ENCODE measurements around the gene TRIM26.

TRIM26 gene

GRCh38 chr6:30163090-30163917 is 49.9 kb downstream of the TRIM26 start, which contains the start of gene TRIM15:
Gene TRIM15, plus strand, starts transcription at chr6:30163546. Its CDS starts 139 bp downstream, at chr6:30163685.
- TF ChIP-seq ZNF70 (CRISPR knock-in tag; IDR thresholded peaks at IDR 0.05) (no peak), OSR1 (CRISPR knock-in tag; IDR thresholded peaks at IDR 0.05) (no peak), PPARA (CRISPR knock-in tag; IDR thresholded peaks at IDR 0.05; ENCODE audit: borderline replicate concordance) (no peak), ZFP3 (CRISPR knock-in tag; IDR thresholded peaks at IDR 0.05) (no peak), ARNTL (CRISPR knock-in tag; IDR thresholded peaks at IDR 0.05; ENCODE audit: borderline replicate concordance, low read depth) (no peak), TOX (CRISPR knock-in tag; IDR thresholded peaks at IDR 0.05; ENCODE audit: borderline replicate concordance) (no peak), ZNF565 (CRISPR knock-in tag; conservative IDR thresholded peaks at IDR 0.05; ENCODE audit: low read depth) (no peak), ISL1 (CRISPR knock-in tag; IDR thresholded peaks at IDR 0.05) (no peak)
- ATAC-seq = peak; percentile 54

DNA sequence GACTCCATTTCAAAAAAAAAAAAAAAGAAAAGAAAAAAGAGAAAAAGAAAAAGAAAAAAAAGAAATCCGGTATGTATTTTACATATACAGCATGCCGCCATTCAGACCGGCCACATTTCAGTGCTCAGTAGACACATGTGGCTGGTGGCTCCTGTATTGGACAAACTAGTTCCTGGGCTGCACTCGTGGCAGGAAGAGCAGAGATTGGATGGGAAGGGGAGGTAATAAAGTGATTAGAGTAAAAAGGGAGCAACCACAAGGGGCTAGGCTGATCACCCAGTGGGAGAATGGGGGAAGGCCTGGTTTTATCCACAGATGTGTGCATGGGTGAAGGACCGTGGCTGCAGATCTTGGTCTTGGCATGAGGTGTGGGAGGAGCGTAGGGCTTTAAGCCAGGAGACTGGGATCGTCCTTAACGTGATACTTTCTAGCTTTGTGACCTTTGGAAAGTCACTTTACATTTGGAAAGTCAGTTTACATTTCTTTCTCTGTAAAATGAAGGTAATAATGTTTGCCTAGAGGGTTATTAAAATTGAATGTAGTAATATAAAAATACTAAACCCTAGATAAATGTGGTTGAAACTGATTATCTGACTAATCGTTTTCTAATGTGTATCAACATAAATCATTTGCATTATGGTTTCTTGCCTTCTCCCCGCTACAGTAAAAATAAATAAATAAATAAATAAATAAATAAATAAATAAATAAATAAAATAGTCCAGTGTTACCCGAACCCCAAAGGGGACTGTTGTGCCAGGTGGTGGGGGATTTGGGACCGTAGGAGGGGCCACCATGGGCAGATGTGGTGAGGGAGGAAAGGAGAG is 50.7 kb downstream of the TRIM26 start:
- no peak for TF ChIP-seq ZNF8 (CRISPR knock-in tag; IDR thresholded peaks at IDR 0.05)
- TF ChIP-seq GLIS3 (CRISPR knock-in tag; IDR thresholded peaks at IDR 0.05) = no peak
- TF ChIP-seq ESRRG (CRISPR knock-in tag; IDR thresholded peaks at IDR 0.05) = no peak
- no peak for TF ChIP-seq SNAI2 (CRISPR knock-in tag; IDR thresholded peaks at IDR 0.05)
- no peak for TF ChIP-seq ZNF565 (CRISPR knock-in tag; conservative IDR thresholded peaks at IDR 0.05; ENCODE audit: low read depth)
- no peak for TF ChIP-seq ARNTL (CRISPR knock-in tag; IDR thresholded peaks at IDR 0.05; ENCODE audit: borderline replicate concordance, low read depth)
- no peak for TF ChIP-seq ZC3H10 (CRISPR knock-in tag; IDR thresholded peaks at IDR 0.05)
- no peak for TF ChIP-seq PPARA (CRISPR knock-in tag; IDR thresholded peaks at IDR 0.05; ENCODE audit: borderline replicate concordance)
- TF ChIP-seq BACH2 (CRISPR knock-in tag; IDR thresholded peaks at IDR 0.05; ENCODE audit: borderline replicate concordance) = no peak
- TF ChIP-seq OSR1 (CRISPR knock-in tag; IDR thresholded peaks at IDR 0.05) = no peak
- no peak for TF ChIP-seq TOX (CRISPR knock-in tag; IDR thresholded peaks at IDR 0.05; ENCODE audit: borderline replicate concordance)
- TF ChIP-seq, protein P1, sequence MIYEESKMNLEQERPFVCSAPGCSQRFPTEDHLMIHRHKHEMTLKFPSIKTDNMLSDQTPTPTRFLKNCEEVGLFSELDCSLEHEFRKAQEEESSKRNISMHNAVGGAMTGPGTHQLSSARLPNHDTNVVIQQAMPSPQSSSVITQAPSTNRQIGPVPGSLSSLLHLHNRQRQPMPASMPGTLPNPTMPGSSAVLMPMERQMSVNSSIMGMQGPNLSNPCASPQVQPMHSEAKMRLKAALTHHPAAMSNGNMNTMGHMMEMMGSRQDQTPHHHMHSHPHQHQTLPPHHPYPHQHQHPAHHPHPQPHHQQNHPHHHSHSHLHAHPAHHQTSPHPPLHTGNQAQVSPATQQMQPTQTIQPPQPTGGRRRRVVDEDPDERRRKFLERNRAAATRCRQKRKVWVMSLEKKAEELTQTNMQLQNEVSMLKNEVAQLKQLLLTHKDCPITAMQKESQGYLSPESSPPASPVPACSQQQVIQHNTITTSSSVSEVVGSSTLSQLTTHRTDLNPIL (CRISPR knock-in tag; IDR thresholded peaks at IDR 0.05; ENCODE audit: low read depth) = no peak
- no peak for TF ChIP-seq ZFP3 (CRISPR knock-in tag; IDR thresholded peaks at IDR 0.05)
- no peak for TF ChIP-seq TCF4 (CRISPR knock-in tag; IDR thresholded peaks at IDR 0.05; ENCODE audit: borderline replicate concordance)
- TF ChIP-seq CSDC2 (CRISPR knock-in tag; IDR thresholded peaks at IDR 0.05) = no peak
- TF ChIP-seq POU6F1 (CRISPR knock-in tag; IDR thresholded peaks at IDR 0.05; ENCODE audit: borderline replicate concordance, low read depth) = no peak
- TF ChIP-seq ISL1 (CRISPR knock-in tag; IDR thresholded peaks at IDR 0.05) = no peak
- TF ChIP-seq, protein P2, sequence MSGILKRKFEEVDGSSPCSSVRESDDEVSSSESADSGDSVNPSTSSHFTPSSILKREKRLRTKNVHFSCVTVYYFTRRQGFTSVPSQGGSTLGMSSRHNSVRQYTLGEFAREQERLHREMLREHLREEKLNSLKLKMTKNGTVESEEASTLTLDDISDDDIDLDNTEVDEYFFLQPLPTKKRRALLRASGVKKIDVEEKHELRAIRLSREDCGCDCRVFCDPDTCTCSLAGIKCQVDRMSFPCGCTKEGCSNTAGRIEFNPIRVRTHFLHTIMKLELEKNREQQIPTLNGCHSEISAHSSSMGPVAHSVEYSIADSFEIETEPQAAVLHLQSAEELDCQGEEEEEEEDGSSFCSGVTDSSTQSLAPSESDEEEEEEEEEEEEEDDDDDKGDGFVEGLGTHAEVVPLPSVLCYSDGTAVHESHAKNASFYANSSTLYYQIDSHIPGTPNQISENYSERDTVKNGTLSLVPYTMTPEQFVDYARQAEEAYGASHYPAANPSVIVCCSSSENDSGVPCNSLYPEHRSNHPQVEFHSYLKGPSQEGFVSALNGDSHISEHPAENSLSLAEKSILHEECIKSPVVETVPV (CRISPR knock-in tag; IDR thresholded peaks at IDR 0.05) = no peak
- no peak for ATAC-seq

DNA sequence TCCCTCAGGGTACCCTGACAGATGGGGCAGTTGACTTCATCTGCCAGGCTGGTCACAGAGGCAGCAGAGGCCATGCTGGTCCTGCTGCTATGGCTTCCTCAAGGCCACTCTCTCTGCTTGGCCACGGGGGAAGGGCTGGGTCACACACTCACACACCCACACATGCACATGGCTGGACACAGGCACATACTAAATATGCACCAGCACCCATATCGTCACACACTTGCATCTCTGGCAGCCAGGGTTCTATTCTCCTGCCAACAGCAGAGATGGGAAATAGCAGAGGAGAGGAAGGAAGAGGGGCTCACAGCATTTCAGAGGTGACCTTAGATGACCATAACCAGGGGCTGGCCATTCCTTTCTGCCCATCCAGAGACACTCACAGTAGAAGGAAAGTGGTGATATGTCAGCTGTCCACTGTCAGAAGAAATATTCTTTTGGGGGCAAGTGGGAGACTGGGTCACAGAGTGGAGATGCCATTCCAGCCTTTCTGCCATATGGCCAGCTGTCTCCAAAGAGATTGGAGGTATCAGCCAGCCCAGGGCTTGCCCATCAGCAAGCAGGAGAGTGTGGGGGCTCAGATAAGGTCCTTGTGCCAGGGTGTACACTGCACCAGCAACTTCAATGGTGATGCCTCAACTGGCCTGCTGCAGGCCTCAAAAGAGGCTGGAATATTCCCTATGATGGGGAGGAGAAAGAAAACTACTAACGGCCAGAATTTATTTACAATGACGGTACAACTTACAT is 52.2 kb downstream of the TRIM26 start, which contains the start of gene TRIM10:
TSS of gene TRIM10 (minus strand) at position 427 of the 747 bp plus-strand sequence. CDS start at position 74, 353 bp downstream.
- ATAC-seq = no peak
- TF ChIP-seq ZNF8 (CRISPR knock-in tag; IDR thresholded peaks at IDR 0.05) (no peak), CSDC2 (CRISPR knock-in tag; IDR thresholded peaks at IDR 0.05) (no peak), ZFP30 (CRISPR knock-in tag; IDR thresholded peaks at IDR 0.05) (no peak), PATZ1 (CRISPR knock-in tag; IDR thresholded peaks at IDR 0.05; ENCODE audit: borderline replicate concordance) (no peak), SNAI2 (CRISPR knock-in tag; IDR thresholded peaks at IDR 0.05) (no peak), ZNF70 (CRISPR knock-in tag; IDR thresholded peaks at IDR 0.05) (no peak)
- TF ChIP-seq, protein P1 (CRISPR knock-in tag; IDR thresholded peaks at IDR 0.05; ENCODE audit: low read depth) = no peak
